Mesothelial cell of epicardium (in vitro differentiated cells): ENCODE data around the gene AQP5. TPM values are rescaled to one million over a fixed set of nuclear protein-coding genes. Genes with fewer than 3 reads are reported as not detected.
A peak's percentile ranks its signal among the peaks of the same experiment; 100 is the strongest.

Experiments used
- DNase-seq, 2 experiments: peaks; one replicate each; pipeline ENCODE4 v3.0.0; 2021; ENCODE audit warnings: low spot score in 2 of 2; ENCODE audit not compliant: unreplicated experiment in 2 of 2
- H3K27ac Mint-ChIP-seq: 2 replicates; pipeline ENCODE4 v1.8.0; 2021; ENCODE audit warnings: mixed read lengths
- H3K27me3 Mint-ChIP-seq: 2 replicates; pipeline ENCODE4 v1.8.0; 2021; ENCODE audit warnings: low read depth, mixed read lengths
- H3K36me3 Mint-ChIP-seq: 2 replicates; pipeline ENCODE4 v1.8.0; 2021; ENCODE audit warnings: mixed read lengths
- H3K4me1 Mint-ChIP-seq: 2 replicates; pipeline ENCODE4 v1.8.0; 2021; ENCODE audit warnings: mixed read lengths
- H3K4me3 Mint-ChIP-seq: 2 replicates; pipeline ENCODE4 v1.8.0; 2021; ENCODE audit warnings: mild to moderate bottlenecking, moderate library complexity, mixed read lengths
- H3K9me3 Mint-ChIP-seq: 2 replicates; pipeline ENCODE4 v1.8.0; 2021; ENCODE audit warnings: mixed read lengths
- total RNA-seq: library from RNA; stranded (reverse); gene quantifications from 3 replicates; pipeline ENCODE4 v1.2.1, GENCODE V29; 2021
- TF ChIP-seq, protein P1 (sequence below): fragments of 200-600 bp; sonication (generic); IDR thresholded peaks from one replicate; pipeline ENCODE4 v1.5.0; 2021; ENCODE audit warnings: antibody characterized with exemption; ENCODE audit not compliant: unreplicated experiment

The AQP5 gene
- 0.16 TPM in 1 of 3 replicates, not detected in the others for total RNA-seq

DNA sequence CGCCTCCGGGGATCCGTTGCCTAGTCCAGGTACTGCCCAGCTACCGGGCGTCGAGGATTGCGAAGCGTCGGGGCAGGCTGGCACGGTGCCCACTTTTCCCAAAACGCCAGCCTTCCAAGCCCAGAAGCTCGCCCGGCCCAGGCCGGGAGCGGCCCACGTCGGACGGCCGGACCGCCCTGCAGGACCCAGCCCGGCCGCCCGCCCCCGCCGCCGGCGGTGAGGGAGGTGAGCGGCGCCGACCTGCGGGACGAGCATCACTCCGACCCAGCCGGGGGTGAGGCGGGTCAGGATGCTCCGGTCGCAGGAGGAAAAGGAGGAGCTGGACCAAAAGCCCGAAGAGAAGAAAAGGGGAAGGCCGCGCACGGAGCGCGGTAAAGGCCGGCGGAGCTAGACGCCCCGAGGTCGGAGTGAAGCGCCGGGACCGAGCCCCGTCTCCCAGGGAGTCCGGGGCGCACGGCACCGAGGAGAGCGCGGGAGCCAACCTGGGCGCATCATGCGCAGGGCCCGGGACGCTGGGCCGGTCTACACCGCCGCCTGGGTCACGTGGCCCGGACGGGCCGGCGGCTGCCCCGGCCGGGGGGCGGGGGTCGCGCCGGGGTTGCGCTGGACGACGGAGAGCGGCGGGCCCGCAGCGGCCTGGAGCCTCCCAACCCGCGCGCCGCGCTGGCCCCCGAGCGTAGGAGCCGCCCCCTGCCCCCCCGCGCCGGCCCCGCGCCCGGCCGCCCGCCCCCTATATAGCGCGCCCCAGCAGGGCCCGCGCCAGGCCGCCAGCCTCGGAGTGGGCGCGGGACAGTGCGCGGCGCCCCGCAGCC lies at the start of gene AQP5:
Gene AQP5, plus strand, starts transcription at position 762 of the 812 bp plus-strand sequence. CDS start 146 bp downstream, outside the sequence.
- Mint-ChIP-seq H3K27me3 (peaks cover 93% of the 10 kb centered on the region), H3K27ac (no peak within 1 kb of the TSS)

DNA sequence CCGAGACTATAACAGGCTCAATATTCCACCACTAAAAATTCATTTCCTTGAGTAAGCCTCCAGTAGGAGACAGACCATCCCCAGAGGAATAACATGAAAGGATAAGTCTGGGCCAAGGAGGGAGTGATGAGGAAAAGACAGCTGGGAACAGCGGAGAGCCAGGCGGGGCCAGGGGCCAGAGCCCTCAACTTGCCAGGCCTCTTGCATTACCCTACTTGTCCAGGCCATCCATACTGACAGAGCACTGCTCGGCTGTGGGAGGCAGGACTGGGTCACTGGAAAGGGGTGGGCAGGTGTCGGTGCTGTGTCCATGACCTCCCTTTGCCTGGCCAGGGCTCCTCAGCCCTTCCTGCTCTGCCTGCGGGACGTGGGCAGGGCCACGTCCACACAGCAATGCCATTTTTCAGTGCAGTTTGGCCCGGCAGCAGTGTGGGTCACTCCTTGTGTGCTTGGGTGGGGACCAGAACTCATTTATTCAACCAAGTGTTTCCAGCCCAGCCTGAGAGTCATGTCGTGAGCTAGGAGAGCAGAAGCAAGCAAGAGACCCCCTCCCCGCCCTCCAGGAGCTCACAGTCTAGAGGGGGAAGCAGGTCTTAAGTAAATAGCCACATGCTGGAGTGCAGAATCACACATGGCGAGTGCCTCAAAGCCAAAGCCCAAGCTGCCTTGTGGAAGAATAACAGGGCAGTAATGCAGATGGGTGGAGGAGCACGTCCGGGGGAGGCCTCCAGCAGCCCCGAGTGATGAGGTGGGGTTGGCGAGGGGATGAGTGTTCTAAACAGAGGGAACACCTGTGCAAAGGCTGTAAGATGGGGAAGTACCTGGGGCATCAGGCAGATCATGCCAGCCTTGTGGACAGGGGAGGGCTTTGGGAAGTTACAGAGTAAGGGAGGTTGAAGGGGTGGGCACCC lies 49.1 kb upstream of the AQP5 start:
- Mint-ChIP-seq H3K36me3 (no peaks in the 10 kb centered on the region), H3K4me3 (no peak overlapping the region), H3K27ac (no peak overlapping the region), H3K4me1 (peaks cover 39% of the 10 kb centered on the region), H3K27me3 (peaks cover 4% of the 10 kb centered on the region), H3K9me3 (no peaks in the 10 kb centered on the region)
- DNase-seq = no peak
- TF ChIP-seq, protein P1, sequence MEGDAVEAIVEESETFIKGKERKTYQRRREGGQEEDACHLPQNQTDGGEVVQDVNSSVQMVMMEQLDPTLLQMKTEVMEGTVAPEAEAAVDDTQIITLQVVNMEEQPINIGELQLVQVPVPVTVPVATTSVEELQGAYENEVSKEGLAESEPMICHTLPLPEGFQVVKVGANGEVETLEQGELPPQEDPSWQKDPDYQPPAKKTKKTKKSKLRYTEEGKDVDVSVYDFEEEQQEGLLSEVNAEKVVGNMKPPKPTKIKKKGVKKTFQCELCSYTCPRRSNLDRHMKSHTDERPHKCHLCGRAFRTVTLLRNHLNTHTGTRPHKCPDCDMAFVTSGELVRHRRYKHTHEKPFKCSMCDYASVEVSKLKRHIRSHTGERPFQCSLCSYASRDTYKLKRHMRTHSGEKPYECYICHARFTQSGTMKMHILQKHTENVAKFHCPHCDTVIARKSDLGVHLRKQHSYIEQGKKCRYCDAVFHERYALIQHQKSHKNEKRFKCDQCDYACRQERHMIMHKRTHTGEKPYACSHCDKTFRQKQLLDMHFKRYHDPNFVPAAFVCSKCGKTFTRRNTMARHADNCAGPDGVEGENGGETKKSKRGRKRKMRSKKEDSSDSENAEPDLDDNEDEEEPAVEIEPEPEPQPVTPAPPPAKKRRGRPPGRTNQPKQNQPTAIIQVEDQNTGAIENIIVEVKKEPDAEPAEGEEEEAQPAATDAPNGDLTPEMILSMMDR = no peak

More for the DNA sequence above, at the start of gene AQP5:
- peaks cover 15% of the 10 kb centered on the region for H3K4me1 Mint-ChIP-seq
- H3K4me3 Mint-ChIP-seq = peak within 1 kb of the TSS; percentile 51
- DNase-seq = no peak
- TF ChIP-seq, protein P1 = no peak
- no peaks in the 10 kb centered on the region for H3K36me3 Mint-ChIP-seq
- H3K9me3 Mint-ChIP-seq = no peaks in the 10 kb centered on the region

DNA sequence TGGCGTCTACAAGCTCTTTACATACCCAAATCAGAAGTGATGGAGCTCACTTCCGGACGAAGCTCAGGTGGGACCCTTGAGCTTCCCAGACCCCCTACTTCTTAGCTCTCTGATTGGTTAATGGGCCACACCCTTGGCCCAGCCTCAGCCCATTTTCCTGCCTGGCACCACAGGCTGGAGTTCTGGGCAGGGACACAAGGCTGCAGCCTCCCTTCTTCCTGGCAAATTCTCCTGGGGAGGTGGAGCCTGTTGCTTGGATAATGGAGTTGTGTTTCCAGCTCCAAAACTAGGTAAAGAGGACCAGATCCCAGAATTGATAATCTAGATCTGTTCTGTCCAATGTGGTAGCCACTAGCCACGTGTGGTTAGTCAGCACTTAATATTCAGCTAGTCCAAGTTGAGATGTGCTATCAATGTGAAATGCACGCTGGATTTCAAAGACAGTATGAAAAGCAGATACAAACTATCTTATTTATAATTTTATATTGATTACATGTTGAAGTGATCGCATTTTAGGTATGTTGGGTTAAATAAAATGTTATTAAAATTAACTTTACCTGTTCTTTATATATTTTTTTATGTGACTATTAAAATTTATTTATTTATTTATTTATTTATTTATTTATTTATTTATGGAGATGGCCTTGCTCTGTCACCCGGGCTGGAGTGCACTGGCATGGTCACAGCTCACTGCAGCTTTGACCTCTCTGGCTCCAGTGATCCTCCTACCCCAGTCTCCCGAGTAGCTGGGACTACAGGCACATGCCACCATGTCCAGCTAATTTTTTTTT lies 45.3 kb upstream of the AQP5 start:
- H3K27ac Mint-ChIP-seq = no peak overlapping the region
- H3K36me3 Mint-ChIP-seq = no peaks in the 10 kb centered on the region
- H3K9me3 Mint-ChIP-seq = no peaks in the 10 kb centered on the region
- no peak overlapping the region for H3K4me3 Mint-ChIP-seq
- TF ChIP-seq, protein P1 = no peak
- DNase-seq = no peak
- H3K27me3 Mint-ChIP-seq = peaks cover 3% of the 10 kb centered on the region
- H3K4me1 Mint-ChIP-seq = peaks cover 21% of the 10 kb centered on the region

DNA sequence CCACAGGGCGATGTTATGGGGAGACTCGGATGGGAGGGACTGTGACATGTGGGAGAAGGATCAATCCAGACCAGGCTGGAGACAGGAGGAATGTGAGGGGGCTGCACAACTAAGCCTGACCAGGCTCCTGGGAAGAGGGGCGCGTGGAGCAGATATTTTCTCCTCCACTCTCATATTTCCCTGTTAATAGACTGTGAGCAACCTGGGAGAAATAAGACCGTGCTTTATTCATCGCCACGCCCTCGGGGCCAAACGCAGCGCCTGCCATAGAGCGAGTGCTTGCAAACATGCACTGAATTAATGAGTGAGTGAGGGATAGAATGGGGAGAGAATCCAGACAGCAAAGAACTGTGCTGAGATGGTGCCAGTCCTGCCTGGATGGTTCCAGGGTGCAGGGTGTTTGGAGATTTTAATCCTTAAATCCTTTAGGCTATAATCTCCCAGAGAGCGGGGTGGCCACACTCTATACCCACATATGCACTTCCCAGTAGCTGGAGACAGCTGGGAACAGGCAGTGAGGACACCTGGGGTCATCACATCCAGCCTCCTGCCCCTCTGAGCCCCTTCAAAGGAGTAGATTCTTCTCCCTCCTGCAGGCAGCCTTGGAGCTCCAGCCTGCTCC lies 44.4 kb upstream of the AQP5 start:
- Mint-ChIP-seq H3K4me1 (peaks cover 21% of the 10 kb centered on the region), H3K9me3 (no peaks in the 10 kb centered on the region), H3K27ac (peak overlapping the region; percentile 44), H3K4me3 (no peak overlapping the region), H3K27me3 (peaks cover 3% of the 10 kb centered on the region), H3K36me3 (no peaks in the 10 kb centered on the region)
- no peak for DNase-seq
- TF ChIP-seq, protein P1 = no peak

DNA sequence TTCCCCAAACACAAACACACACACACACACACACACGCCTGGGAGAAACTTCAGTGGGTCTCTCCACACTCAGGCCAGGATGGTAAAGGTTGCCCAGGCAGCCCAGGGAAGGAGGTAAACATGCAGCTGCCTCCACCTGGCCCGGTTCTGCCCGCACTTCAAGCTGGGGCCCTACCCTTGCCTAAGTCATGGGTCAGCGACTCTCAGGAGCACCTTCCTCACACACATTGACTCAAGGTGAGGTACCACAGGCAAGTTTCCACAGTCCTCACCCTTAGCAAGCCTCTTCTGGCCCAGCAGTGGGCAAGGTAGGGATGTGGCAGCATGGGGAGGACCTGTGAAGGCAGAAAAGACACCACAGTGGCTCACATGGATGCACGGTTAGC lies 43.9 kb upstream of the AQP5 start:
- no peaks in the 10 kb centered on the region for H3K36me3 Mint-ChIP-seq

More for the DNA sequence above, 43.9 kb upstream of the AQP5 start:
- Mint-ChIP-seq H3K27ac (no peak overlapping the region), H3K27me3 (peaks cover 3% of the 10 kb centered on the region), H3K4me1 (peaks cover 17% of the 10 kb centered on the region), H3K4me3 (no peak overlapping the region), H3K9me3 (no peaks in the 10 kb centered on the region)
- TF ChIP-seq, protein P1 = no peak
- DNase-seq = no peak
